NCI-H2029 treated with DMSO at 0.1 percent for 48 hours (cell line): Measurements from ENCODE around the gene ACADL.

Source experiments
- DNase-seq: peaks from one replicate; lab custom pipeline; 2025; lab: John Stamatoyannopoulos, UW

Gene ACADL

GRCh38 chr2:210224941-210225672 lies at the start of gene ACADL:
Gene ACADL (minus strand): TSS chr2:210225447. CDS start chr2:210225263, 184 bp downstream.
- no peak for DNase-seq

GRCh38 chr2:210271300-210271699 lies 46.1 kb upstream of the ACADL start:
- DNase-seq = no peak

- no peak for DNase-seq
Measured at GRCh38 chr2:210269148-210269547, 43.9 kb upstream of the ACADL start.

GRCh38 chr2:210268281-210268680 lies 43.0 kb upstream of the ACADL start:
- DNase-seq = no peak

GRCh38 chr2:210267698-210268097 lies 42.5 kb upstream of the ACADL start:
- DNase-seq = no peak

- DNase-seq = no peak
Measured at GRCh38 chr2:210264282-210264681, 39.0 kb upstream of the ACADL start.

- DNase-seq = no peak
Measured at GRCh38 chr2:210263841-210264240, 38.6 kb upstream of the ACADL start.

GRCh38 chr2:210262036-210262435 lies 36.8 kb upstream of the ACADL start:
- DNase-seq = no peak

- DNase-seq = no peak
Measured at GRCh38 chr2:210259687-210260086, 34.4 kb upstream of the ACADL start.

- DNase-seq = no peak
Measured at GRCh38 chr2:210252699-210253606, 27.7 kb upstream of the ACADL start.

GRCh38 chr2:210250622-210251021 lies 25.4 kb upstream of the ACADL start:
- no peak for DNase-seq

GRCh38 chr2:210233487-210233886 lies 8.2 kb upstream of the ACADL start:
- DNase-seq = no peak

- DNase-seq = no peak
Measured at GRCh38 chr2:210230984-210231383, 5.7 kb upstream of the ACADL start.

GRCh38 chr2:210230518-210230917 lies 5.3 kb upstream of the ACADL start:
- no peak for DNase-seq

GRCh38 chr2:210228586-210228985 lies 3.3 kb upstream of the ACADL start:
- DNase-seq = no peak

GRCh38 chr2:210227290-210228088 lies 2.2 kb upstream of the ACADL start:
- DNase-seq = no peak

GRCh38 chr2:210226223-210226622 lies 976 bp upstream of the ACADL start:
- DNase-seq = no peak

- DNase-seq = no peak
Measured at GRCh38 chr2:210224591-210224940, 681 bp downstream of the ACADL start.

GRCh38 chr2:210215120-210215519 lies 10.1 kb downstream of the ACADL start:
- no peak for DNase-seq

GRCh38 chr2:210210185-210210584 lies 15.1 kb downstream of the ACADL start:
- DNase-seq = no peak

- no peak for DNase-seq
Measured at GRCh38 chr2:210207929-210208328, 17.3 kb downstream of the ACADL start.

- no peak for DNase-seq
Measured at GRCh38 chr2:210203558-210203957, 21.7 kb downstream of the ACADL start.
